Right cardiac atrium (tissue), 5 donors: Measurements from ENCODE around the gene NCKAP5. TPM values are rescaled to one million over a fixed set of nuclear protein-coding genes. Genes with fewer than 3 reads are reported as not detected.
"Not testable (repeated sequence)": the region's sequence is repeated elsewhere in the genome, so short reads cannot be mapped to it uniquely, and the experiment has no call there.

Experiments
- ATAC-seq, 2 donors: fragments of 200-7000 bp; cut with Tn5 transposase; one replicate each; pipeline versions ENCODE4 v1.8.0 to v1.9.1; 2020; ENCODE audit warnings: moderate library complexity in 2 of 2, mild to moderate bottlenecking in 1 of 2
- DNase-seq, 3 donors: peaks; one replicate each; pipeline ENCODE4 v3.0.0-alpha.2; 2020
- H3K27ac ChIP-seq: one replicate; pipeline ENCODE4 v1.5.1; 2013; ENCODE audit warnings: mild to moderate bottlenecking, low read length, control low read depth, moderate library complexity
- H3K27me3 ChIP-seq: one replicate; pipeline ENCODE4 v1.6.1; 2013; ENCODE audit not compliant: control insufficient read depth, insufficient read depth
- H3K4me1 ChIP-seq: one replicate; pipeline ENCODE4 v1.6.1; 2013; ENCODE audit warnings: low read length; ENCODE audit not compliant: control insufficient read depth, insufficient read depth
- H3K4me3 ChIP-seq: one replicate; pipeline ENCODE4 v1.5.1; 2013; ENCODE audit warnings: low read length, control low read depth
- H3K9me3 ChIP-seq: one replicate; pipeline ENCODE4 v1.6.1; 2013; ENCODE audit warnings: low read length; ENCODE audit not compliant: control insufficient read depth
- WGBS: extraction: QIAGEN DNeasy Blood & Tissue Kit; methylation state at CpG from one replicate; pipeline ENCODE4 v1.1.7; 2013; 5-methylcytosine and 5-hydroxymethylcytosine counted together
- intact Hi-C, 4 donors: fragments of 100-400 bp; cut with DNase I; formaldehyde crosslinking; loops; one replicate each; pipeline versions ENCODE4 v1.11.0 to v1.14.0; 2022 to 2023
- polyA plus RNA-seq: library from polyadenylated mRNA; stranded (reverse); fragments of 200-250 nt; gene quantifications from one replicate; pipeline ENCODE4 v1.2.3, GENCODE V29; 2013
- total RNA-seq, 4 donors: library from RNA; stranded (reverse); fragmentation: NEBNext Ultra II Directional; extraction: Animal tissue kit (Norgen Biotek cat#: 25700); gene quantifications; one replicate each; pipeline ENCODE4 v1.2.1, GENCODE V29; 2021
- donor health status: healthy with polysubstance abuse.
- donor health status: DM: no; HTN: yes; CAD: no.
- donor health status: DM: no; HTN: no; CAD: no.
- donor health status: DM: no; HTN: yes; CAD: no; lungs with severe emphysema.
- donor health status: DM: yes; HTN: yes; CAD: no.

Gene NCKAP5
- total and polyA plus RNA-seq, 5 donors = 3.8 to 11.1 (median 7.3) TPM

DNA sequence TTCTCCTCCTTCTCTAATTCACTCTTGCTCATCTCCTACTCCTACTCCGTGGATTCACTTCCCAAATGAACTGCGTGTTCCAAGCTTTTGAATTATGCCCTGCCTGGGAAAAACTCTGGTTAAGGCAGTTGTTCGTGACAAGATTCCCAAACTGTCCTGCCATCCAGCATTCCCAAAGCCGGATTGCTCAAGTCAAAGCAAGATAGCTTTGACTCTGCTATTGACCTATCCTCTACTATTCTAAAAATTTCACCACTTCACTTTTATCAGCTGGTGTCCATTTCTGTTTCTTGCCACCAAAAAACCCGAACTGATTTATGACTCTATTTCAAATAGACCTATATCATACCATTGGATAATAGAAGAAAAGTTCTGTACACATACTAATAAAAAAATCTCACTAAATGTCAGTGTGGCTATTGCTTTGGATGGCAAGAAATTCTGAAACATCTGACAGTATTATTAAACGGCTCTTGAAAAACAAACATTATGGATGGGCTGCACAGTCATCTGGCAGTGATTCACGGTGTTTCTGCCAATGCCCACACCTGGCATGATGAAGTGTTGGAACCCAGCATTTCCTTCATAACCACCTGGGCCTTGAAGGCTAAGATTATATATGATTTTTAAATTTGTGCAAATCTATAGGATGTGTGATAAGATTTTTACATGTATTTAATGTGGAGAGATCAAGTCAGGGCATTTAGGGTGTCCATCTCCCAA, 87.4 kb downstream of the NCKAP5 start:
- no peak for DNase-seq
- Histone ChIP-seq H3K4me3 (no peak overlapping the region), H3K27ac (no peak overlapping the region), H3K4me1 (no peaks in the 10 kb centered on the region), H3K9me3 (no peaks in the 10 kb centered on the region), H3K27me3 (no peaks in the 10 kb centered on the region)
- intact Hi-C loops = no loop called here
- ATAC-seq = no peak
- 81% methylated on average over 7 of the region's 7 CpGs for WGBS

DNA sequence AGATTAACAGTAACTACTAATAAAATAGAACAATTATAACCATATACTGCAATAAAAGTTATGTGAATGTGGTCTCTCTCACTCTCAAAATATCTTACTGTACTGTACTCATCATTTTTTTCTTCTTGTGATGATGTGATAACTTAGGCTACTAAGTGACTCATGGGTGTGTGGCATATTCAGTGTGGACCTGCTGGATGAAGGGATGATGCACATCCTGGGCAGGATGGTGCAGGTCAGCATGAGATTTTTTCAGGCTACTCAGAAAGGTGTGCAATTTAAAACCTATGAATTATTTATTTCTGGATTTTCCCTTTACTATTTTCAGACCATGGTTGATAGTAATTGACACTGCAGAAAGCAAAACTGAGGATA, 90.7 kb downstream of the NCKAP5 start:
- Histone ChIP-seq H3K4me3 (no peak overlapping the region), H3K27ac (no peak overlapping the region), H3K27me3 (no peaks in the 10 kb centered on the region), H3K9me3 (no peaks in the 10 kb centered on the region), H3K4me1 (no peaks in the 10 kb centered on the region)
- no peak for DNase-seq
- no peak for ATAC-seq
- intact Hi-C loops = no loop called here

DNA sequence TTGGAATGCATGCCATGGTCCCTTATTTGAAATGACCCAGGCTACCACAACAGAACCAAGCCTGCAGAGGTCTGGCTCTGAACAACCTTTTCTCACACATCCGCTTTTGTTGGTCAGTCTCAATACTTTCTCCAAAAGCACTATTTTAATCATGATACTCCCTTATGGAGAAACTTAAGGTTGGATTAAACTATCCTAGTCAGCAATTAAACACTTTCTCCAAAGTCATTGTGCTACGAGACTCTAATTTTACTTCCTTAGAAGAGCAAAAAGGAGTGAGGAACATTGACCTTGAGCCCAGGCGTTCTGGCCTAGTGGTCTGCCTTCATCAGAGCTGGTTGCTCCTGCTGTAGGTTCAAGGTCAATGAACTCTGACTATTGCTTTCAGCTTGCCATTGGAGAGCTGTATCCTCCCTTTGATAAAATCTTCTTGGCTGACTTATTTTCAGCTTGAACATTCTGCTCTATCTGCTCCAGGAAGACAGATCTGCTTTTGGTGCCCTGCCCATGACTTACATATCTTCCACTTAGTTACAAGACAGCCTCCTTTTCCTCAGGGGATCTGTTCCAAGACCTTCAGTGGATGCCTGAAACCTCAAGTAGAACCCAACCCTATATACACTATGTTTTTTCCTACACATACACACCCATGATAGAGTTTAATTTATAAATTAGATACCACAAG, 91.2 kb downstream of the NCKAP5 start:
- ATAC-seq (no peak), DNase-seq (no peak)
- H3K4me1 ChIP-seq = no peaks in the 10 kb centered on the region
- no peaks in the 10 kb centered on the region for H3K9me3 ChIP-seq
- 76% methylated on average over 3 of the region's 3 CpGs for WGBS
- H3K27me3 ChIP-seq = no peaks in the 10 kb centered on the region
- intact Hi-C loops = no loop called here
- no peak overlapping the region for H3K27ac ChIP-seq
- H3K4me3 ChIP-seq = no peak overlapping the region

DNA sequence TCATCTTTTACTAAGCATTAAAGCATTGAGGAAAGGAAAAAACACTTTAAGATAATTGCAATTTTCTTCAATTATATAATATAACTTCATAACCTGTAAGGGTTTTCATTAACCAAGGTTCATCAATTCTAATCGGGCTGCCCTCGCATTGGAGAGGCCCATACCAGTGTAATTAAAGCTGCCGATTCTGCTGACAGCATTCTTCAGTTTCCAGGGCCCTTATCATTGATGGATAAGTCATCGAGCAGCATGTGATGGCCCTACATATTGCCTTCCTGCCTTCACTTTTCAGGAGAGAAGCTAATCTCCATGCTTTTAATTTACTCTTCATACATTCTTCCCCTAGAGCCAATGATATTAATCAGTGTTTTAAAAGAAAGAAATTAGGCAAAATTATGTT, 92.0 kb downstream of the NCKAP5 start:
- intact Hi-C loops = no loop called here
- no peaks in the 10 kb centered on the region for H3K9me3 ChIP-seq
- H3K4me3 ChIP-seq = no peak overlapping the region
- ATAC-seq (no peak), DNase-seq (no peak)
- WGBS = 45% methylated on average over 4 of the region's 4 CpGs
- no peaks in the 10 kb centered on the region for H3K4me1 ChIP-seq
- no peaks in the 10 kb centered on the region for H3K27me3 ChIP-seq
- H3K27ac ChIP-seq = no peak overlapping the region

DNA sequence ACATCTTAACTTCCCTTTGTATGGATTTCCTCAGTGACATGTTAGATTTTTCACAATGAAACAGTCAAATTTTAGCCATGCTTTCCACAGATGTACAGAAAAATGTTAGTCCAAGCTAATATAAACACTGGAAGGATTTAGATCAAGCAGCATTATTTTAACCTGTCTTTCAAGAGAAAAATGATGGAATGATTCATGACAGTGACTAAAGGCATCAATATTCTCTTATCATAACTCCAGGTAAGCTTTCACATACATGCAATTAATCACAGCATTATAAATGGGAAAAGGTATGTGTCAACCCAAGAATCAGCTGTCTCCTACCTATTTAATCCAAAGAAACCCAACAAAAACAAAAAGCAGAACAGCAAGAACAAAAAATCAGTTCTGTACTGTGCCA, 92.7 kb downstream of the NCKAP5 start:
- Histone ChIP-seq H3K9me3 (no peaks in the 10 kb centered on the region), H3K4me3 (no peak overlapping the region), H3K4me1 (no peaks in the 10 kb centered on the region), H3K27ac (no peak overlapping the region), H3K27me3 (no peaks in the 10 kb centered on the region)
- intact Hi-C loops = no loop called here
- ATAC-seq (no peak), DNase-seq (no peak)

DNA sequence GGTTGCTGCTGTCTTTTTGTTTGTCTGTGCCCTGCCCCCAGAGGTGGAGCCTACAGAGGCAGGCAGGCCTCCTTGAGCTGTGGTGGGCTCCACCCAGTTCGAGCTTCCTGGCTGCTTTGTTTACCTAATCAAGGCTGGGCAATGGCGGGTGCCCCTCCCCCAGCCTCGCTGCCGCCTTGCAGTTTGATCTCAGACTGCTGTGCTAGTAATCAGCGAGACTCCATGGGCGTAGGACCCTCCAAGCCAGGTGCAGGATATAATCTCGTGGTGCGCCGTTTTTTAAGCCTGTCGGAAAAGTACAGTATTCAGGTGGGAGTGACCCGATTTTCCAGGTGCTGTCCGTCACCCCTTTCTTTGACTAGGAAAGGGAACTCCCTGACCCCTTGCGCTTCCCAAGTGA, 97.8 kb downstream of the NCKAP5 start:
- H3K9me3 ChIP-seq, H3K27me3 ChIP-seq, H3K4me1 ChIP-seq, intact Hi-C loops, H3K4me3 ChIP-seq, H3K27ac ChIP-seq, ATAC-seq, DNase-seq: not testable (repeated sequence)
- WGBS = 80% methylated on average over 12 of the region's 13 CpGs

GRCh38 chr2:133462811-133463210, 105.5 kb downstream of the NCKAP5 start:
- no peak for ATAC-seq
- H3K4me3 ChIP-seq = no peak overlapping the region
- intact Hi-C loops = no loop called here

DNA sequence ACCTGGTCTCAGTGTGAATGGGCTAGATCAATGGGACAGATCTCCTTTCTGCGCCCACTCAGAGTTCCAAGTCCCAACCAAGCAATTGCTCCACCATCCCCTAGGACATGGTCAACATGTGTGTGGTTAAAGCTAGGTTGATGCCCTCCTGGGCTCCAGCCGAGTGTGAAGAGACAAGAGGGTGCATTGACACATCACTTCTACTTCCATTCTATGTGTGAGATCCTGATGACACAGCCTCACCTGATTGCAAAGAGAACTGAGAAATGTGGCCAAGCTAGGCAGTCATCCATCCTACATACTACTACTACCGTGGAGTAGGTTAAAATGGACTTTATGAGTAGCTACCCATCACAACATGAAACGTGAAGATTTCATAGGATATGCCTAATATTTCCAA, 106.8 kb downstream of the NCKAP5 start:
- WGBS = 85% methylated on average over 4 of the region's 4 CpGs

More at GRCh38 chr2:133462811-133463210, 105.5 kb downstream of the NCKAP5 start:
- no peaks in the 10 kb centered on the region for H3K9me3 ChIP-seq
- no peak overlapping the region for H3K27ac ChIP-seq
- no peak for DNase-seq
- H3K27me3 ChIP-seq = no peaks in the 10 kb centered on the region
- H3K4me1 ChIP-seq = no peaks in the 10 kb centered on the region
- WGBS = 87% methylated on average over 6 of the region's 6 CpGs

GRCh38 chr2:133459590-133459989, 108.7 kb downstream of the NCKAP5 start:
- H3K4me3 ChIP-seq = no peak overlapping the region
- DNase-seq (no peak), ATAC-seq (no peak)
- H3K9me3 ChIP-seq = no peaks in the 10 kb centered on the region
- no peak overlapping the region for H3K27ac ChIP-seq
- WGBS = 81% methylated on average over 3 of the region's 3 CpGs
- no peaks in the 10 kb centered on the region for H3K4me1 ChIP-seq
- intact Hi-C loops = no loop called here
- H3K27me3 ChIP-seq = no peaks in the 10 kb centered on the region

More for the DNA sequence above, 106.8 kb downstream of the NCKAP5 start:
- DNase-seq = no peak
- Histone ChIP-seq H3K4me3 (no peak overlapping the region), H3K27ac (no peak overlapping the region), H3K4me1 (no peaks in the 10 kb centered on the region), H3K9me3 (no peaks in the 10 kb centered on the region), H3K27me3 (no peaks in the 10 kb centered on the region)
- intact Hi-C loops = no loop called here
- ATAC-seq = no peak

DNA sequence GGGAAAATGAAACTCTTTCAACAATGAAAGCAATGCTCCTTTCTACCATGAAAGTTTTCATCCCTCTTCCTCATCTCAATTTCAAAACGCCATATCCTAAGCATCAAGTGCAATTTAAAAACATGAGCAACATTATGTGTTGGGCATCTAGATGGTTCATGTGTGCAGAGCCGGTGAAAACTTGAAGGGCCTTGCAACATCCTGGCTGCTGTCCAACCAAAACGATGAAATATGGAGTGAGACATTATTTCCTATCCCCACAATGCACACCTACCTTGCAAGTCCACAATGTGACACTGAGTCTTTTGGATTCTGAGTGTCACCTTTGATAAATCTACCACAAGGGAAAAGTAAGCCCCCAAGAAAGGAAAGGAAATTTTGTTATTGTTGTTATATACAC, 110.0 kb downstream of the NCKAP5 start:
- H3K4me3 ChIP-seq = no peak overlapping the region
- no peak for DNase-seq
- no peaks in the 10 kb centered on the region for H3K4me1 ChIP-seq
- no peaks in the 10 kb centered on the region for H3K27me3 ChIP-seq
- no peak for ATAC-seq
- intact Hi-C loops = no loop called here
- 47% methylated on average over 3 of the region's 3 CpGs for WGBS
- H3K27ac ChIP-seq = no peak overlapping the region
- no peaks in the 10 kb centered on the region for H3K9me3 ChIP-seq

DNA sequence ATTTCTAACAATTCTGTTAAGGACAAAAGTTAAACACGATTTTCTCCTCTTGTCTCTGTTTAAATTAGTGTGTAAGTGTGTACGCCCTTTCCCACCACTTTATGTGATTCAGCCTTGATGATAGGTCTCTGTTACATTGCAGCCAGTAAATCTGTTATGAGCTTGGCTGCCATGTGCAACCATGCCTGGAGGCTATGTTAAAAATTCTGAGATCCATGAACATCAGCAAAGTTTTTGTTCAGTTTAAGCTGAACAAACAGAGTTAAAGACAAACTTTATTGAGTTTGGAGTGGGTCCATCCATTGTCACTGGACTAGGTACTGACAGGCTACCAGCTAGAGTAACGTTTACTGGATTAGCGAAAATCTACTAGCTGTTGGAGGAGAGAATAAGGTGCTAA, 110.4 kb downstream of the NCKAP5 start:
- WGBS = 81% methylated on average over 4 of the region's 4 CpGs
- H3K4me3 ChIP-seq = no peak overlapping the region
- no peaks in the 10 kb centered on the region for H3K9me3 ChIP-seq
- ATAC-seq (no peak), DNase-seq (no peak)
- no peak overlapping the region for H3K27ac ChIP-seq
- H3K4me1 ChIP-seq = no peaks in the 10 kb centered on the region
- H3K27me3 ChIP-seq = no peaks in the 10 kb centered on the region
- intact Hi-C loops = no loop called here
